Measurements from ENCODE around the gene SNRPA. TPM values are rescaled to one million over a fixed set of nuclear protein-coding genes. Genes with fewer than 3 reads are reported as not detected.
A peak's percentile ranks its signal among the peaks of the same experiment; 100 is the strongest.

The SNRPA gene
- total RNA-seq = 10 to 100 TPM; 24.3 to 35.2 (median 27.3) TPM

DNA sequence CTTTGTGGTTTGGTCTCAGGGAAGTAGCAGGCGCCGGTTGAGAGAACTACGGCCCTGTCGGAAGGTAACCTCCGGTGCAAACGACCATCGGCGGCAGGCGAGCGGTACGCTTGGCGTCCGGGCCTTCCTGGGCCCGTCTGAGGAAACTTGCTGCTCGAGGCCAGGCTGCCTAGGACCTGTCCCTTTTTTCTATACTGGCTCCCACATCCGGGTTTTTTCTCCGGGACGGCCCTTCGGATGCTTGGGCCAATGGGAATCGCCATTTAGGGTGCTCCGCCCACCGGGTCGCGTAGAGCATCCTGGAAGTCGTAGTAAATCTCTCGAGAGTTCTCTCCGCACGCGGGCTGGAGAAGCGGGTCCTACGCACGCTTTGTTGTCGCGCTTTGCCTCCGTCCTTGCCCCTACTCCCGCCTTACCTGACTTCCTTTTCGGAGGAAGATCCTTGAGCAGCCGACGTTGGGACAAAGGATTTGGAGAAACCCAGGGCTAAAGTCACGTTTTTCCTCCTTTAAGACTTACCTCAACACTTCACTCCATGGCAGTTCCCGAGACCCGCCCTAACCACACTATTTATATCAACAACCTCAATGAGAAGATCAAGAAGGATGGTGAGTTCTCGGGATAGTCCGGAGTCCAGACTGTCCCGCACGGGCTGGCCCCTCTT is at the start of gene SNRPA:
Gene SNRPA (plus strand): TSS at position 330 of the 664 bp plus-strand sequence. CDS start 206 bp downstream, at position 536.
- peak within 1 kb of the TSS; percentile 92 to 98 (median 94) for H3K27ac ChIP-seq
- DNase-seq (peak; percentile 97 to 98), ATAC-seq (peak; percentile 84 to 85)
- no peaks in the 10 kb centered on the region for H3K27me3 ChIP-seq
- intact Hi-C loops (cut with DNase I; ENCODE audit: low total_unique reads) (loop anchor here (1.0 to 5.0 kb wide), 6 partner anchors 27 to 686 kb away; partner anchors contain the start of genes DMAC2, NUMBL and RAB4B), in situ Hi-C loops (cut with MboI; ENCODE audit: low sequenced_read_pairs in 4 of 4) (loop anchor here in 1 of 4 donors (10.0 kb wide), 1 partner anchor 64 kb away; no protein-coding TSS in a partner anchor)
- H3K4me3 ChIP-seq = peak within 1 kb of the TSS; percentile 73 to 93 (median 84)
- H3K4me1 ChIP-seq = peaks cover 31 to 42% of the 10 kb centered on the region in 2 donors
- TF ChIP-seq POLR2A (IDR thresholded peaks at IDR 0.05) = peak; percentile 91
- TF ChIP-seq, protein P1, sequence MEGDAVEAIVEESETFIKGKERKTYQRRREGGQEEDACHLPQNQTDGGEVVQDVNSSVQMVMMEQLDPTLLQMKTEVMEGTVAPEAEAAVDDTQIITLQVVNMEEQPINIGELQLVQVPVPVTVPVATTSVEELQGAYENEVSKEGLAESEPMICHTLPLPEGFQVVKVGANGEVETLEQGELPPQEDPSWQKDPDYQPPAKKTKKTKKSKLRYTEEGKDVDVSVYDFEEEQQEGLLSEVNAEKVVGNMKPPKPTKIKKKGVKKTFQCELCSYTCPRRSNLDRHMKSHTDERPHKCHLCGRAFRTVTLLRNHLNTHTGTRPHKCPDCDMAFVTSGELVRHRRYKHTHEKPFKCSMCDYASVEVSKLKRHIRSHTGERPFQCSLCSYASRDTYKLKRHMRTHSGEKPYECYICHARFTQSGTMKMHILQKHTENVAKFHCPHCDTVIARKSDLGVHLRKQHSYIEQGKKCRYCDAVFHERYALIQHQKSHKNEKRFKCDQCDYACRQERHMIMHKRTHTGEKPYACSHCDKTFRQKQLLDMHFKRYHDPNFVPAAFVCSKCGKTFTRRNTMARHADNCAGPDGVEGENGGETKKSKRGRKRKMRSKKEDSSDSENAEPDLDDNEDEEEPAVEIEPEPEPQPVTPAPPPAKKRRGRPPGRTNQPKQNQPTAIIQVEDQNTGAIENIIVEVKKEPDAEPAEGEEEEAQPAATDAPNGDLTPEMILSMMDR (IDR thresholded peaks at IDR 0.05 in 4 of 5, conservative IDR thresholded peaks at IDR 0.05 in 1 of 5) = no peak
- peaks cover 0 to 2% of the 10 kb centered on the region in 2 donors for H3K36me3 ChIP-seq
- H3K9me3 ChIP-seq = no peaks in the 10 kb centered on the region

DNA sequence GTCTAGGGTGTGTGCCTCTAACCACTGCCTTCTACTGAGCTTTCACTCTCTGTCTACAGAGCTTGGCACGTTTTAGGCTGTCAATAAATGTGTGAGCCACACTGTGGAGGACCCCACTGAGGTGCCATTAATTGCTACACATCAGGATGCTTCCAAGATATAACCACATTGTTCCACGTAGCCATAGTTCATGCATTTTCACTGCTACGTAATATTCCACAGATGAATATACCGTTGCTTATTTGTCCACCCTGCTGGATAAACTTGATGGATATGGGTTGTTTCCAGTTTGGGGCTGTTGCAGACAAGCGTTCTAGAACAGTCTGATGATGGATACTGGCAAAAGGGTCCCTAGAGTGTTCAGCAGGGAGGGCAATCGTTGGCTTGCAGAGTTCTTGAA is 49.2 kb upstream of the SNRPA start:
- in situ Hi-C loops (cut with MboI; ENCODE audit: low sequenced_read_pairs in 4 of 4) (no loop called here), intact Hi-C loops (cut with DNase I; ENCODE audit: low total_unique reads) (no loop called here)
- DNase-seq (no peak), ATAC-seq (no peak)
- H3K4me3 ChIP-seq = no peak overlapping the region
- no peaks in the 10 kb centered on the region for H3K9me3 ChIP-seq
- H3K36me3 ChIP-seq = peaks cover 0 to 25% of the 10 kb centered on the region in 2 donors
- TF ChIP-seq, protein P1 (IDR thresholded peaks at IDR 0.05 in 4 of 5, conservative IDR thresholded peaks at IDR 0.05 in 1 of 5) = no peak
- TF ChIP-seq POLR2A (IDR thresholded peaks at IDR 0.05) = no peak
- no peaks in the 10 kb centered on the region for H3K4me1 ChIP-seq
- H3K27ac ChIP-seq = no peak overlapping the region
- no peaks in the 10 kb centered on the region for H3K27me3 ChIP-seq

DNA sequence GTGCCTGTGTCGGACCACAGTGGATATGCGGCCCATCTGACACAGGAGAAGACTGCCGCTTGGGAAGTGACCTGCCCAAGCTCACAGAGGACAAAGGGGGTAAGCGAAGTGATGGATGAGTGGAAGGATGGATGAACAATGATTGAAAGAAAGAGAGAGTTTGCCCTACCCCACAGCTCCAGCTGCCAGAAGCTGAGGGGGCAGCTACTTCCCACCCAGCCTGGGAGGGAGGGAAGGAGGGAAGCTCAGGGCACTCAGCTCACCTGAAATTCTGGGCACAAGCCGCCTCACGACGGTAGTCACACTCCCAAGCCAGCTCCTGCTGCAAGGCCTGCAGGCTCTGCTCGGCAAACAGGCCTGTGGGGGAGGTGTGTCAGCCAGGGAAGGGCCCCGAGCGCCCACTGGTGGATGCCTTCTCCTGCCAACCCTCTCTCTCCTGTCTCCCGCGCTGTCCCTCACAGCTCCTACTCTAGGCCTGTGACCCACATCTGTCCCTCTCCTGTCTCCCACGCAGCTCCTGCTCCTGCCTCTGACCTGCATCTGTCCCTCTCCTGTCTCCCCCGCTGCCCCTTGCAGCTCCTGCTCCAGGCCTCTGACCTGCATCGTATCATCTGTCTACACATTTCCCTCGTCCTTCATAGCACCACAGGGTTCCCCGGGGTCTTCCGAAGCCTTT is 48.5 kb upstream of the SNRPA start:
- no peak for TF ChIP-seq POLR2A (IDR thresholded peaks at IDR 0.05)
- TF ChIP-seq, protein P1 (IDR thresholded peaks at IDR 0.05 in 4 of 5, conservative IDR thresholded peaks at IDR 0.05 in 1 of 5) = no peak
- Histone ChIP-seq H3K27me3 (no peaks in the 10 kb centered on the region), H3K4me3 (no peak overlapping the region), H3K4me1 (no peaks in the 10 kb centered on the region), H3K27ac (no peak overlapping the region), H3K36me3 (peaks cover 0 to 25% of the 10 kb centered on the region in 2 donors), H3K9me3 (no peaks in the 10 kb centered on the region)
- in situ Hi-C loops (cut with MboI; ENCODE audit: low sequenced_read_pairs in 4 of 4) = no loop called here
- DNase-seq = no peak
- intact Hi-C loops (cut with DNase I; ENCODE audit: low total_unique reads) = no loop called here
- ATAC-seq = no peak

DNA sequence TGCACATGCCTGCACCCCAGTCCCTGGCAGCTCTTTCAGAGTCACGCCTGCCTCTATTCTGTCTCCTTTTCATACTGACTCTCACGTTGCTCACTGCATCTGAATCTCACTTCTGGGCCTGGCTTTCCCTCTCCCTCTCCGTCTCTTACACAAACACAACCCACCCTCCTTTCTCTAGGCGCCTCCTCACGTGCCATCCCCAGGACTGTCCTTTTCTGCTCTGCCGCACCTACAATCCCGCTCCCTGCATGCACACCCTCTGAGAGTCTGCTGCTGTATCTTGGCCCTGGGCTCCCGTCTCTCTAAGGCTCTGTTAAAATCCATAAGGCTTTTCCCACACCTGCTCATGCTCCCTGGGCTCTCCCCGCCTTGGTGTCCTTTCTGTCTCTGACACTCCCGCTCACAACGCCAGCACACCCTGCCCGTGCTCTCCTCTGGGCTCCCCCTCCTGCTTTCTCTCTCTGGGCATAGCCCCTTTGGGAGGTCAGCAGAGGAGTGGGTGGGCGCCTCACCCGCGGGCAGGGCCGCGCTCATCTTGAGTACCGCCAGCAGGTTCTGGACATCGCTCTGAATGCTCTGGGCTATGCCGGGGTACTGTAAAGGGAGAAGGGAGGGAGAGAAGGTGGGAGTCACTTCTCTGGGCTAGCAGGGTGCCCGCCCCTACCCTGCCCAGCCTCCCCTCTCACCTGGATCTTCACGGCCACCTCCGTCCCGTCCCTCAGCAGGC is 47.8 kb upstream of the SNRPA start:
- Histone ChIP-seq H3K9me3 (no peaks in the 10 kb centered on the region), H3K27ac (no peak overlapping the region), H3K4me3 (no peak overlapping the region), H3K36me3 (peaks cover 0 to 28% of the 10 kb centered on the region in 2 donors), H3K27me3 (no peaks in the 10 kb centered on the region), H3K4me1 (no peaks in the 10 kb centered on the region)
- no peak for DNase-seq
- intact Hi-C loops (cut with DNase I; ENCODE audit: low total_unique reads) (no loop called here), in situ Hi-C loops (cut with MboI; ENCODE audit: low sequenced_read_pairs in 4 of 4) (no loop called here)
- ATAC-seq = no peak
- TF ChIP-seq, protein P1 (IDR thresholded peaks at IDR 0.05 in 4 of 5, conservative IDR thresholded peaks at IDR 0.05 in 1 of 5) = no peak
- TF ChIP-seq POLR2A (IDR thresholded peaks at IDR 0.05) = no peak

Measured in gastrocnemius medialis (tissue), 4 donors.